DND-41 (cell line): ENCODE data around the gene CHD9.
"Not testable (repeated sequence)": the region's sequence is repeated elsewhere in the genome, so short reads cannot be mapped to it uniquely, and the experiment has no call there.

Source experiments
- EZH2 ChIP-seq: IDR thresholded peaks from 3 replicates; pipeline ENCODE4 v1.6.1; 2012; ENCODE audit warnings: borderline replicate concordance, low read depth, mild to moderate bottlenecking, moderate library complexity, low read length, inconsistent platforms; ENCODE audit not compliant: severe bottlenecking
- TF ChIP-seq, protein P1 (sequence below): IDR thresholded peaks from 2 replicates; pipeline ENCODE4 v1.5.1; 2012; ENCODE audit warnings: borderline replicate concordance, low read length, moderate library complexity, mild to moderate bottlenecking; ENCODE audit not compliant: poor library complexity, severe bottlenecking; ENCODE audit errors: extremely low read depth

GRCh38 chr16:53047515-53047914, 7.3 kb upstream of the CHD9 start:
- TF ChIP-seq, protein P1, sequence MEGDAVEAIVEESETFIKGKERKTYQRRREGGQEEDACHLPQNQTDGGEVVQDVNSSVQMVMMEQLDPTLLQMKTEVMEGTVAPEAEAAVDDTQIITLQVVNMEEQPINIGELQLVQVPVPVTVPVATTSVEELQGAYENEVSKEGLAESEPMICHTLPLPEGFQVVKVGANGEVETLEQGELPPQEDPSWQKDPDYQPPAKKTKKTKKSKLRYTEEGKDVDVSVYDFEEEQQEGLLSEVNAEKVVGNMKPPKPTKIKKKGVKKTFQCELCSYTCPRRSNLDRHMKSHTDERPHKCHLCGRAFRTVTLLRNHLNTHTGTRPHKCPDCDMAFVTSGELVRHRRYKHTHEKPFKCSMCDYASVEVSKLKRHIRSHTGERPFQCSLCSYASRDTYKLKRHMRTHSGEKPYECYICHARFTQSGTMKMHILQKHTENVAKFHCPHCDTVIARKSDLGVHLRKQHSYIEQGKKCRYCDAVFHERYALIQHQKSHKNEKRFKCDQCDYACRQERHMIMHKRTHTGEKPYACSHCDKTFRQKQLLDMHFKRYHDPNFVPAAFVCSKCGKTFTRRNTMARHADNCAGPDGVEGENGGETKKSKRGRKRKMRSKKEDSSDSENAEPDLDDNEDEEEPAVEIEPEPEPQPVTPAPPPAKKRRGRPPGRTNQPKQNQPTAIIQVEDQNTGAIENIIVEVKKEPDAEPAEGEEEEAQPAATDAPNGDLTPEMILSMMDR = not testable (repeated sequence)
- not testable (repeated sequence) for TF ChIP-seq EZH2
